Measurements from ENCODE around the gene MST1R.

The MST1R gene

GRCh38 chr3:49873623-49874022 is 30.1 kb downstream of the MST1R start:
- DNase-seq, result no peak

GRCh38 chr3:49872801-49873281 is 30.8 kb downstream of the MST1R start:
- DNase-seq, result no peak

GRCh38 chr3:49871531-49872153 is 32.0 kb downstream of the MST1R start:
- DNase-seq, result no peak

GRCh38 chr3:49869525-49870126 is 34.0 kb downstream of the MST1R start, which contains the start of gene CAMKV:
CAMKV (minus strand) TSS chr3:49869906; CDS start chr3:49862388, 7,518 bp downstream.
- peak; percentile 69 for DNase-seq

GRCh38 chr3:49868862-49869466 is 34.7 kb downstream of the MST1R start:
- DNase-seq, result no peak

GRCh38 chr3:49867871-49868321 is 35.8 kb downstream of the MST1R start:
- peak; percentile 83 for DNase-seq

- DNase-seq, result no peak
Observed at GRCh38 chr3:49867400-49867799, 36.3 kb downstream of the MST1R start.

- DNase-seq, result no peak
Observed at GRCh38 chr3:49865198-49865784, 38.4 kb downstream of the MST1R start.

- DNase-seq, result no peak
Observed at GRCh38 chr3:49864505-49864904, 39.2 kb downstream of the MST1R start.

GRCh38 chr3:49859576-49860305 is 43.9 kb downstream of the MST1R start:
- DNase-seq, result no peak

GRCh38 chr3:49856181-49857005 is 47.3 kb downstream of the MST1R start, which contains the start of gene TRAIP:
TRAIP (minus strand) TSS chr3:49856564; CDS start chr3:49856453, 111 bp downstream.
- DNase-seq, result peak; percentile 96

GRCh38 chr3:49855662-49856061 is 48.0 kb downstream of the MST1R start:
- DNase-seq, result no peak

- no peak for DNase-seq
Observed at GRCh38 chr3:49845694-49846093, 58.0 kb downstream of the MST1R start.

- no peak for DNase-seq
Observed at GRCh38 chr3:49844464-49845183, 59.0 kb downstream of the MST1R start.

- no peak for DNase-seq
Observed at GRCh38 chr3:49842843-49843517, 60.7 kb downstream of the MST1R start.

- DNase-seq, result no peak
Observed at GRCh38 chr3:49841806-49842205, 61.9 kb downstream of the MST1R start.

GRCh38 chr3:49841126-49841696 is 62.5 kb downstream of the MST1R start:
- peak; percentile 66 for DNase-seq

GRCh38 chr3:49840388-49840787 is 63.3 kb downstream of the MST1R start:
- no peak for DNase-seq

GRCh38 chr3:49839193-49839809 is 64.4 kb downstream of the MST1R start:
- peak; percentile 72 for DNase-seq

Data from islet precursor cell (in vitro differentiated cells).